Measurements from ENCODE around the gene SAAL1.

- peak; percentile 29 for TF ChIP-seq CTCF (IDR thresholded peaks at IDR 0.05; ENCODE audit: insufficient read depth, low read length, poor library complexity, severe bottlenecking)
- no peak for TF ChIP-seq EZH2phosphoT487 (conservative IDR thresholded peaks at IDR 0.05; ENCODE audit: low read length)
These were observed 39.1 kb upstream of the SAAL1 start for GRCh38 chr11:18145025-18145424.

Data from SU-DHL-6 (cell line).